GM19397 (cell line): Measurements from ENCODE around the gene HPX.
A peak's percentile ranks its signal among the peaks of the same experiment; 100 is the strongest.

Source experiments
- ATAC-seq: cut with Tn5 transposase; IDR thresholded peaks from one replicate; pipeline ENCODE4 v1.9.1; 2021; ENCODE audit warnings: mild to moderate bottlenecking, moderate library complexity; ENCODE audit not compliant: unreplicated experiment

Gene HPX

GRCh38 chr11:6468712-6469495 is 28.1 kb upstream of the HPX start:
- peak; percentile 58 for ATAC-seq

- no peak for ATAC-seq
Measured at GRCh38 chr11:6459099-6459450, 18.3 kb upstream of the HPX start.

GRCh38 chr11:6458352-6459098 is 17.7 kb upstream of the HPX start:
- no peak for ATAC-seq

- ATAC-seq, result no peak
Measured at GRCh38 chr11:6457581-6458320, 17.0 kb upstream of the HPX start.

GRCh38 chr11:6456361-6457073 is 15.7 kb upstream of the HPX start:
- ATAC-seq, result no peak

GRCh38 chr11:6455070-6455469 is 14.3 kb upstream of the HPX start:
- no peak for ATAC-seq

- no peak for ATAC-seq
Measured at GRCh38 chr11:6453152-6453551, 12.4 kb upstream of the HPX start.

- ATAC-seq, result no peak
Measured at GRCh38 chr11:6452219-6452618, 11.4 kb upstream of the HPX start.

- ATAC-seq, result no peak
Measured at GRCh38 chr11:6448574-6448973, 7.8 kb upstream of the HPX start.

GRCh38 chr11:6443269-6444003 is 2.6 kb upstream of the HPX start:
- ATAC-seq, result peak; percentile 57

GRCh38 chr11:6442441-6442840 is 1.7 kb upstream of the HPX start:
- no peak for ATAC-seq

- ATAC-seq, result no peak
Measured at GRCh38 chr11:6438979-6439571, 1.7 kb downstream of the HPX start.

- ATAC-seq, result no peak
Measured at GRCh38 chr11:6437993-6438392, 2.8 kb downstream of the HPX start.

- no peak for ATAC-seq
Measured at GRCh38 chr11:6437423-6437822, 3.4 kb downstream of the HPX start.

- ATAC-seq, result no peak
Measured at GRCh38 chr11:6433998-6434660, 6.7 kb downstream of the HPX start.

GRCh38 chr11:6431861-6432260 is 8.9 kb downstream of the HPX start:
- no peak for ATAC-seq

- ATAC-seq, result no peak
Measured at GRCh38 chr11:6427516-6427915, 13.3 kb downstream of the HPX start.

GRCh38 chr11:6420677-6421076 is 20.1 kb downstream of the HPX start:
- ATAC-seq, result no peak

GRCh38 chr11:6419009-6419631 is 21.7 kb downstream of the HPX start, which contains the start of gene APBB1:
TSS of gene APBB1 (minus strand) at chr11:6419094. CDS start at chr11:6411347, 7,747 bp downstream.
- peak; percentile 60 for ATAC-seq
